K562 (cell line): ENCODE results near the gene ETV7. TPM values are rescaled to one million over a fixed set of nuclear protein-coding genes. Genes with fewer than 3 reads are reported as not detected.

Experiments
- BDP1 ChIP-seq: IDR thresholded peaks from 3 replicates; pipeline ENCODE4 v1.6.1; 2011; ENCODE audit not compliant: insufficient read length, insufficient read depth
- C11orf30 ChIP-seq: fragments of 450-650 bp; IDR thresholded peaks from 2 replicates; pipeline ENCODE4 v1.6.1; 2016; ENCODE audit warnings: low read depth, mild to moderate bottlenecking
- CREM ChIP-seq: IDR thresholded peaks from 2 replicates; pipeline ENCODE4 v1.6.1; 2014; ENCODE audit warnings: antibody characterized with exemption, low read depth
- MCM2 ChIP-seq: fragments of 450-650 bp; IDR thresholded peaks from 2 replicates; pipeline ENCODE4 v1.6.1; 2017; ENCODE audit warnings: low read depth, mild to moderate bottlenecking
- RBM14 ChIP-seq: fragments of 200-400 bp; formaldehyde crosslinking; IDR thresholded peaks from 2 replicates; pipeline ENCODE4 v1.6.1; 2018; ENCODE audit warnings: low read depth, mild to moderate bottlenecking, low read length, moderate library complexity, borderline replicate concordance; ENCODE audit not compliant: insufficient read depth
- ZNF274 ChIP-seq: IDR thresholded peaks from 2 replicates; pipeline ENCODE4 v1.6.1; 2011; ENCODE audit warnings: low read depth, mild to moderate bottlenecking, low read length, moderate library complexity, borderline replicate concordance
- polyA plus RNA-seq, 8 experiments: library from polyadenylated mRNA; depleted of rRNA in 4 of 8; stranded (reverse) in 5 of 8; unstranded in 3 of 8; fragments of >200 nt; fragmentation: Nextera tagmentation in 2 of 8; fragmentation: Illumina TruSeq in 1 of 8; extraction: Ambion mirVana in 2 of 8; extraction: Trizol in 1 of 8; gene quantifications; 2 replicates each; pipeline versions ENCODE4 v1.2.1 to v1.2.3, GENCODE V29; 2011 to 2014; ENCODE audit warnings: inconsistent platforms in 1 of 8, missing spikeins in 1 of 8
- total RNA-seq, 7 experiments: library from RNA; depleted of rRNA in 6 of 7; stranded (reverse); fragments of >200 nt in 6 of 7; fragmentation: Illumina TruSeq in 2 of 7; extraction: Trizol in 2 of 7; gene quantifications; 2 replicates each; pipeline versions ENCODE4 v1.2.1 to v1.2.3, GENCODE V29; 2011 to 2021; ENCODE audit warnings: low replicate concordance in 1 of 7
- TF ChIP-seq, protein P1 (sequence below): IDR thresholded peaks from 2 replicates; pipeline ENCODE4 v1.6.1; 2011; ENCODE audit warnings: borderline replicate concordance, low read depth, mild to moderate bottlenecking, moderate library complexity, low read length; ENCODE audit not compliant: insufficient read depth, poor library complexity, severe bottlenecking
- TF ChIP-seq, protein P2 (sequence below): fragments of 450-650 bp; IDR thresholded peaks from 2 replicates; pipeline ENCODE4 v1.6.1; 2017; ENCODE audit warnings: antibody characterized with exemption, mild to moderate bottlenecking
- TF ChIP-seq, protein P3 (sequence below), 2 experiments: fragments of 450-650 bp in 1 of 2; sonication (generic) in 1 of 2; formaldehyde crosslinking; conservative IDR thresholded peaks; 2 replicates each; pipeline versions ENCODE4 v1.4.0 to v1.8.1; 2020 to 2022; ENCODE audit warnings: mild to moderate bottlenecking in 1 of 2, missing genetic modification reagents in 1 of 2
- TF ChIP-seq, protein P4 (sequence below): fragments of 450-650 bp; IDR thresholded peaks from 2 replicates; pipeline ENCODE4 v1.6.1; 2016; ENCODE audit warnings: mild to moderate bottlenecking
- TF ChIP-seq, protein P5 (sequence below): fragments of 250-450 bp; sonication (Bioruptor Pico); IDR thresholded peaks from 2 replicates; pipeline ENCODE4 v1.5.0; 2022; ENCODE audit warnings: mild to moderate bottlenecking

Gene ETV7
- total and polyA plus RNA-seq, 9 of the 15 experiments (the other 6 are each of a cell fraction or from before 2014, with no cell fraction given), result 0.07 to 0.22 (median 0.14) TPM; not detected in 3

DNA sequence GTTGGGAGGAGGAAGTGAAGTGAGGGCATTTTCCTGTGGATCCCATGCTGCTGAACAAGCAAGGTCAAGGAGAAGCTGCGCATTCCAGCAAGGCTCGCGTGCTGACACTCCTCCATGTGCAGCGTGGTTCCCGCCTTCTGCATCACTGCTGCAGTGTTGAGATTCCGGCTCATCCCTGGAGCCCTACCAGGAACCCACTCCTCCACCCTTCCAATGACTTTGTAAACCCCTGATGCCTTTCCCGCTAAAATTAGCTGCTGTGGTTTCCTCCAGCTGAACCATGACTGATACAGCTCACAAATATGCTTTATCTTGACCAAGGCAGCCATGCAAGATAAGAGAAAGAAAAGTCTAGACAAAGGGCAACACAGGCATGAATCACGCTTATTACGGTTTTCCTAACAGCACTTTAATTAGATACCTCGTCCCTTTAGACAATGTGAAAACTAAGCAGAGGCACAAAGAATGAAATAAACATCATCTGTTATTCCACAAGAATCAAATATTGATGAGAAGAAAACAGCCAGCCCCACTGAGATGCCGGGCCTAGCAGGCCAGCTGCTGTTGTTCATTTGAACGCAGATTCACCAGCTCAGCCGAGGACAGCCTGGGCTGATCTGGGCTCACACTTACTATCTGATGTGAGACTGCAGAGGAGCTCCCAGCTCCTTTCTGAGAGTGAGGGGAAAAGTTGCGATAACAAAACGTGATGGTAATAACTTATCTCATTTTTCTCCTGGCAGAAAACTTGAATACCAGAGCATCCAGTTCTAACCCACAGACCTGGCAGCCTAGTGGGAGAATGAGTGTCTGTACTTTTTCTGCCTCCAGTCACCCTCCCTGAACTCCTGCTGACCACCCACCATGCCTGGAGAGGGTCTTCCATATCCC, 36.5 kb downstream of the ETV7 start (continued):
- TF ChIP-seq, protein P1, sequence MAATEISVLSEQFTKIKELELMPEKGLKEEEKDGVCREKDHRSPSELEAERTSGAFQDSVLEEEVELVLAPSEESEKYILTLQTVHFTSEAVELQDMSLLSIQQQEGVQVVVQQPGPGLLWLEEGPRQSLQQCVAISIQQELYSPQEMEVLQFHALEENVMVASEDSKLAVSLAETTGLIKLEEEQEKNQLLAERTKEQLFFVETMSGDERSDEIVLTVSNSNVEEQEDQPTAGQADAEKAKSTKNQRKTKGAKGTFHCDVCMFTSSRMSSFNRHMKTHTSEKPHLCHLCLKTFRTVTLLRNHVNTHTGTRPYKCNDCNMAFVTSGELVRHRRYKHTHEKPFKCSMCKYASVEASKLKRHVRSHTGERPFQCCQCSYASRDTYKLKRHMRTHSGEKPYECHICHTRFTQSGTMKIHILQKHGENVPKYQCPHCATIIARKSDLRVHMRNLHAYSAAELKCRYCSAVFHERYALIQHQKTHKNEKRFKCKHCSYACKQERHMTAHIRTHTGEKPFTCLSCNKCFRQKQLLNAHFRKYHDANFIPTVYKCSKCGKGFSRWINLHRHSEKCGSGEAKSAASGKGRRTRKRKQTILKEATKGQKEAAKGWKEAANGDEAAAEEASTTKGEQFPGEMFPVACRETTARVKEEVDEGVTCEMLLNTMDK, result no peak
- peak; percentile 80 for TF ChIP-seq CREM
- TF ChIP-seq, protein P2, sequence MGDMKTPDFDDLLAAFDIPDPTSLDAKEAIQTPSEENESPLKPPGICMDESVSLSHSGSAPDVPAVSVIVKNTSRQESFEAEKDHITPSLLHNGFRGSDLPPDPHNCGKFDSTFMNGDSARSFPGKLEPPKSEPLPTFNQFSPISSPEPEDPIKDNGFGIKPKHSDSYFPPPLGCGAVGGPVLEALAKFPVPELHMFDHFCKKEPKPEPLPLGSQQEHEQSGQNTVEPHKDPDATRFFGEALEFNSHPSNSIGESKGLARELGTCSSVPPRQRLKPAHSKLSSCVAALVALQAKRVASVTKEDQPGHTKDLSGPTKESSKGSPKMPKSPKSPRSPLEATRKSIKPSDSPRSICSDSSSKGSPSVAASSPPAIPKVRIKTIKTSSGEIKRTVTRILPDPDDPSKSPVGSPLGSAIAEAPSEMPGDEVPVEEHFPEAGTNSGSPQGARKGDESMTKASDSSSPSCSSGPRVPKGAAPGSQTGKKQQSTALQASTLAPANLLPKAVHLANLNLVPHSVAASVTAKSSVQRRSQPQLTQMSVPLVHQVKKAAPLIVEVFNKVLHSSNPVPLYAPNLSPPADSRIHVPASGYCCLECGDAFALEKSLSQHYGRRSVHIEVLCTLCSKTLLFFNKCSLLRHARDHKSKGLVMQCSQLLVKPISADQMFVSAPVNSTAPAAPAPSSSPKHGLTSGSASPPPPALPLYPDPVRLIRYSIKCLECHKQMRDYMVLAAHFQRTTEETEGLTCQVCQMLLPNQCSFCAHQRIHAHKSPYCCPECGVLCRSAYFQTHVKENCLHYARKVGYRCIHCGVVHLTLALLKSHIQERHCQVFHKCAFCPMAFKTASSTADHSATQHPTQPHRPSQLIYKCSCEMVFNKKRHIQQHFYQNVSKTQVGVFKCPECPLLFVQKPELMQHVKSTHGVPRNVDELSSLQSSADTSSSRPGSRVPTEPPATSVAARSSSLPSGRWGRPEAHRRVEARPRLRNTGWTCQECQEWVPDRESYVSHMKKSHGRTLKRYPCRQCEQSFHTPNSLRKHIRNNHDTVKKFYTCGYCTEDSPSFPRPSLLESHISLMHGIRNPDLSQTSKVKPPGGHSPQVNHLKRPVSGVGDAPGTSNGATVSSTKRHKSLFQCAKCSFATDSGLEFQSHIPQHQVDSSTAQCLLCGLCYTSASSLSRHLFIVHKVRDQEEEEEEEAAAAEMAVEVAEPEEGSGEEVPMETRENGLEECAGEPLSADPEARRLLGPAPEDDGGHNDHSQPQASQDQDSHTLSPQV, result no peak
- no peak for TF ChIP-seq ZNF274
- TF ChIP-seq MCM2, result no peak
- TF ChIP-seq RBM14, result no peak
- TF ChIP-seq C11orf30, result peak; percentile 10; the same call in 1 of the 2 replicates
- TF ChIP-seq, protein P3, sequence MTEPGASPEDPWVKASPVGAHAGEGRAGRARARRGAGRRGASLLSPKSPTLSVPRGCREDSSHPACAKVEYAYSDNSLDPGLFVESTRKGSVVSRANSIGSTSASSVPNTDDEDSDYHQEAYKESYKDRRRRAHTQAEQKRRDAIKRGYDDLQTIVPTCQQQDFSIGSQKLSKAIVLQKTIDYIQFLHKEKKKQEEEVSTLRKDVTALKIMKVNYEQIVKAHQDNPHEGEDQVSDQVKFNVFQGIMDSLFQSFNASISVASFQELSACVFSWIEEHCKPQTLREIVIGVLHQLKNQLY (CRISPR knock-in tag; conservative IDR thresholded peaks at IDR 0.05), result no peak
- TF ChIP-seq, protein P4, sequence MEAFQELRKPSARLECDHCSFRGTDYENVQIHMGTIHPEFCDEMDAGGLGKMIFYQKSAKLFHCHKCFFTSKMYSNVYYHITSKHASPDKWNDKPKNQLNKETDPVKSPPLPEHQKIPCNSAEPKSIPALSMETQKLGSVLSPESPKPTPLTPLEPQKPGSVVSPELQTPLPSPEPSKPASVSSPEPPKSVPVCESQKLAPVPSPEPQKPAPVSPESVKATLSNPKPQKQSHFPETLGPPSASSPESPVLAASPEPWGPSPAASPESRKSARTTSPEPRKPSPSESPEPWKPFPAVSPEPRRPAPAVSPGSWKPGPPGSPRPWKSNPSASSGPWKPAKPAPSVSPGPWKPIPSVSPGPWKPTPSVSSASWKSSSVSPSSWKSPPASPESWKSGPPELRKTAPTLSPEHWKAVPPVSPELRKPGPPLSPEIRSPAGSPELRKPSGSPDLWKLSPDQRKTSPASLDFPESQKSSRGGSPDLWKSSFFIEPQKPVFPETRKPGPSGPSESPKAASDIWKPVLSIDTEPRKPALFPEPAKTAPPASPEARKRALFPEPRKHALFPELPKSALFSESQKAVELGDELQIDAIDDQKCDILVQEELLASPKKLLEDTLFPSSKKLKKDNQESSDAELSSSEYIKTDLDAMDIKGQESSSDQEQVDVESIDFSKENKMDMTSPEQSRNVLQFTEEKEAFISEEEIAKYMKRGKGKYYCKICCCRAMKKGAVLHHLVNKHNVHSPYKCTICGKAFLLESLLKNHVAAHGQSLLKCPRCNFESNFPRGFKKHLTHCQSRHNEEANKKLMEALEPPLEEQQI, result peak; percentile 75
- TF ChIP-seq BDP1, result no peak
- TF ChIP-seq, protein P5, sequence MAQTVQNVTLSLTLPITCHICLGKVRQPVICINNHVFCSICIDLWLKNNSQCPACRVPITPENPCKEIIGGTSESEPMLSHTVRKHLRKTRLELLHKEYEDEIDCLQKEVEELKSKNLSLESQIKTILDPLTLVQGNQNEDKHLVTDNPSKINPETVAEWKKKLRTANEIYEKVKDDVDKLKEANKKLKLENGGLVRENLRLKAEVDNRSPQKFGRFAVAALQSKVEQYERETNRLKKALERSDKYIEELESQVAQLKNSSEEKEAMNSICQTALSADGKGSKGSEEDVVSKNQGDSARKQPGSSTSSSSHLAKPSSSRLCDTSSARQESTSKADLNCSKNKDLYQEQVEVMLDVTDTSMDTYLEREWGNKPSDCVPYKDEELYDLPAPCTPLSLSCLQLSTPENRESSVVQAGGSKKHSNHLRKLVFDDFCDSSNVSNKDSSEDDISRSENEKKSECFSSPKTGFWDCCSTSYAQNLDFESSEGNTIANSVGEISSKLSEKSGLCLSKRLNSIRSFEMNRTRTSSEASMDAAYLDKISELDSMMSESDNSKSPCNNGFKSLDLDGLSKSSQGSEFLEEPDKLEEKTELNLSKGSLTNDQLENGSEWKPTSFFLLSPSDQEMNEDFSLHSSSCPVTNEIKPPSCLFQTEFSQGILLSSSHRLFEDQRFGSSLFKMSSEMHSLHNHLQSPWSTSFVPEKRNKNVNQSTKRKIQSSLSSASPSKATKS (CRISPR knock-in tag), result no peak
